ENCODE data around the gene HLA-DRA. TPM values are rescaled to one million over a fixed set of nuclear protein-coding genes. Genes with fewer than 3 reads are reported as not detected.

The HLA-DRA gene
- total RNA-seq, 1 donor from 2014 or later, result 0.38 TPM

DNA sequence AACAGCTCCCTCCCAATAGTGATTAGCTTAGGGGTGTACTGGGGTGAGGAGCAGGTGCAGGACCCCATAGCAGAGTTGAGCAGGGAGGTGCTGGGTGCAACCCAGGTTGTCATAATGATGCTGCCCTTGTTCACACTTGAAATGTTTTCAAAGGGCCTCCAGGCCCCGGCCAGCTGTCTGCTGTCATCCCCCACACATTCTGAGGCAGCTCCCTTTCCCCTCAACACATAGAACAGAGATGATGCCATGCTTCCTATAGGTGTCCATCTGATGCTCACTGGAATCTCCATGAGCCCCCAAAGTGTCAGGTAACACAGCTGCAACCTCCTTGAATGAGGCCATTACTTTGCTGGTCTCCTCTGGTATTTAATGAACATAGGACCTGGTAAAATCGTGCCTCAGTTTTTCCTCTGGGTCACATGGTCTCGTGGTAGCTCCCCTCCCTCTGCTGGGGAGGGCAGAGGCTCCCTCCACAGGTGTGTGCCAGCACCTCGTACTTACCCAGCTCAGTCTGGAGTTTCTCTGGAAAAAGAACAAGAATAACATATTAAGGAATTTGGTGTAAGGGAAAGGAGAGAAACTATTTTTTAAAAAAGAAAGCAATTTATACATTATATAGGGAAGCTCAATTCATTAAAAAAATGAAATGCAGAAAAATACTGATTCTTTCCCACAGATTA is 38.3 kb upstream of the HLA-DRA start:
- DNase-seq (ENCODE audit: low read depth), result no peak
- TF ChIP-seq, protein P1, sequence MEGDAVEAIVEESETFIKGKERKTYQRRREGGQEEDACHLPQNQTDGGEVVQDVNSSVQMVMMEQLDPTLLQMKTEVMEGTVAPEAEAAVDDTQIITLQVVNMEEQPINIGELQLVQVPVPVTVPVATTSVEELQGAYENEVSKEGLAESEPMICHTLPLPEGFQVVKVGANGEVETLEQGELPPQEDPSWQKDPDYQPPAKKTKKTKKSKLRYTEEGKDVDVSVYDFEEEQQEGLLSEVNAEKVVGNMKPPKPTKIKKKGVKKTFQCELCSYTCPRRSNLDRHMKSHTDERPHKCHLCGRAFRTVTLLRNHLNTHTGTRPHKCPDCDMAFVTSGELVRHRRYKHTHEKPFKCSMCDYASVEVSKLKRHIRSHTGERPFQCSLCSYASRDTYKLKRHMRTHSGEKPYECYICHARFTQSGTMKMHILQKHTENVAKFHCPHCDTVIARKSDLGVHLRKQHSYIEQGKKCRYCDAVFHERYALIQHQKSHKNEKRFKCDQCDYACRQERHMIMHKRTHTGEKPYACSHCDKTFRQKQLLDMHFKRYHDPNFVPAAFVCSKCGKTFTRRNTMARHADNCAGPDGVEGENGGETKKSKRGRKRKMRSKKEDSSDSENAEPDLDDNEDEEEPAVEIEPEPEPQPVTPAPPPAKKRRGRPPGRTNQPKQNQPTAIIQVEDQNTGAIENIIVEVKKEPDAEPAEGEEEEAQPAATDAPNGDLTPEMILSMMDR (IDR thresholded peaks at IDR 0.05; ENCODE audit: insufficient read depth, low read length, poor library complexity, severe bottlenecking), result no peak
- H3K4me3 ChIP-seq (ENCODE audit: low read depth, low read length), result no peak overlapping the region
- H3K36me3 ChIP-seq (ENCODE audit: control insufficient read depth, insufficient read depth, low read length), result no peaks in the 10 kb centered on the region
- H3K27me3 ChIP-seq (ENCODE audit: control insufficient read depth, insufficient read depth, low read length), result peaks cover 17% of the 10 kb centered on the region

DNA sequence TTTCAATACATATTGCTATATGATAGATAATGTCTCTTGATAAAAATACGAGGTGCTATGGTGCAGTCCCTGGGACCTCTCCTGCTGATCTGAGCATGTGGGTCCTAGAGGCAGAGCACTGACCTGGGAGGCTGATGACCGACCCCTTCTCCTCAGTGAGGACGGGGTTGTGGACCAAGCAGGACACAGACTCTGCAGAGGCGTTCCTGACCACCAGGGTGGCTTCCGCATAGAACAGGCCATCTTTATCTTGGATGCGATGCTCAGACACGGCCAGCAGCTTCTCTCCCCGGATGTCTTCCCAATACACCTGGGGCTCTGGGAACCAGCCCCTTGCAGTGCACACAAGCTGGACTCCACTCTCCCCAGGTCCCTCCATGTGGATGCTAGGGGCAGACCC is 36.9 kb upstream of the HLA-DRA start:
- no peaks in the 10 kb centered on the region for H3K36me3 ChIP-seq (ENCODE audit: control insufficient read depth, insufficient read depth, low read length)
- no peak overlapping the region for H3K4me3 ChIP-seq (ENCODE audit: low read depth, low read length)
- DNase-seq (ENCODE audit: low read depth), result no peak
- TF ChIP-seq, protein P1 (IDR thresholded peaks at IDR 0.05; ENCODE audit: insufficient read depth, low read length, poor library complexity, severe bottlenecking), result no peak
- peaks cover 23% of the 10 kb centered on the region for H3K27me3 ChIP-seq (ENCODE audit: control insufficient read depth, insufficient read depth, low read length)

DNA sequence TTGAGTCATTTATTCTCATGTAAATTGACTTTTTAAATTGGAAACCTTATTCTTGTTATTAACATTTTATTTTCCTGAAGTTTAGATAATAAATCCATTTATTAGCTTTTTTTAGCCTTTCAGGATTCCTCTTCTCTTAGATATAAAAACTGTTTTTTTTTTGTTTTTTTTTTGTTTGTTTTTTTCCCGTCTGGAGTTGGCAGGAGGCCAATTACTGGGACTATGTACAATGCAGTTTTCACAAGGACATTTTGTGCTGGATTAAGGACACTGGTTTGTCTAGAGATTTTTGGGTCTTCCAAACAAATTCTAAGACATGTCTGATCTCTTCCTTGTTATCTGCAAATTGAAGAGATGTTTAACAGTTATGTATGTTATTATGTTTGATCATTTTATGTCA is 34.0 kb upstream of the HLA-DRA start:
- peaks cover 26% of the 10 kb centered on the region for H3K27me3 ChIP-seq (ENCODE audit: control insufficient read depth, insufficient read depth, low read length)
- H3K4me3 ChIP-seq (ENCODE audit: low read depth, low read length), result no peak overlapping the region
- TF ChIP-seq, protein P1 (IDR thresholded peaks at IDR 0.05; ENCODE audit: insufficient read depth, low read length, poor library complexity, severe bottlenecking), result no peak
- H3K36me3 ChIP-seq (ENCODE audit: control insufficient read depth, insufficient read depth, low read length), result no peaks in the 10 kb centered on the region
- DNase-seq (ENCODE audit: low read depth), result no peak

DNA sequence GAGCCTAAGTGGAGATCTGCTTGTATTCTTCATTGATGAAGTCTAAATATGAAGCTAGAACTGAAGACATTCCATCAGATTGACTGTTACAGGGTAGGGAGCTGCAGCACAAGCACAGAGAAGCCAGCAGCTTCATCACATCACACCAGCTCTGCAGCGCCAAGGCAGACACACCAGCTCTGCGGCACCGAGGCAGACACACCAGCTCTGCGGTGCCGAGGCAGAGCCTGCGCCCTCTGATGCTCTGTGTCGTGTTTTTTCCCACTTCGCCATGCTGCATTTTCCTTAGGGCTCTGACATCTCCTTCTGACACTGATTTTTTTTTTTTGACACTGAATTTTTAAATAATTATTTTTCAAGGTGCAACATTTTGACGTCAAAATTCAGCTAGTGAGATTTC is 33.5 kb upstream of the HLA-DRA start:
- H3K4me3 ChIP-seq (ENCODE audit: low read depth, low read length), result no peak overlapping the region
- TF ChIP-seq, protein P1 (IDR thresholded peaks at IDR 0.05; ENCODE audit: insufficient read depth, low read length, poor library complexity, severe bottlenecking), result no peak
- no peak for DNase-seq (ENCODE audit: low read depth)

DNA sequence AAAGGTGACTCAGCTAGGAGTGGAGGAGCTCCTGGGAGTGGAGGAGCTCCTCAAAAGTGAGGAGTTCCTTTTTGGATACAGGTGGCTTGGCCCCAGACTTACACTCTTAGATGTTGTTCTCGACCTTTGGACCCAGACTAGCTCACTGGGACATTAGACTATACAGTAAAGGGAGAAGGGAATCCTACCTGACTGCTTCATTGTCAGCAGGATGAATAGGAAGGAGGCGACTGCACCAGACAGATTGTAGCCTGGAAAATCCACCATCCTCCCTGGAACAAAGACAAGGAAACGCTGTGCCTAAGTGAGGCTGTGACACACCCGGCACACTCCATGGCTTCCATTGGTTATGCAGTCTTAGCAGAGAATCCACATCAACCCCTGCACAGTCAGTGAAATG is 32.8 kb upstream of the HLA-DRA start, which contains the start of gene BTNL2:
Gene BTNL2, minus strand, starts transcription at position 325 of the 400 bp plus-strand sequence. Its CDS starts 58 bp downstream, at position 267.
- no peaks in the 10 kb centered on the region for H3K36me3 ChIP-seq (ENCODE audit: control insufficient read depth, insufficient read depth, low read length)
- peaks cover 27% of the 10 kb centered on the region for H3K27me3 ChIP-seq (ENCODE audit: control insufficient read depth, insufficient read depth, low read length)

More for the DNA sequence above, 33.5 kb upstream of the HLA-DRA start:
- Histone ChIP-seq H3K36me3 (ENCODE audit: control insufficient read depth, insufficient read depth, low read length) (no peaks in the 10 kb centered on the region), H3K27me3 (ENCODE audit: control insufficient read depth, insufficient read depth, low read length) (peaks cover 29% of the 10 kb centered on the region)

More for the DNA sequence above, 32.8 kb upstream of the HLA-DRA start, which contains the start of gene BTNL2:
- TF ChIP-seq, protein P1 (IDR thresholded peaks at IDR 0.05; ENCODE audit: insufficient read depth, low read length, poor library complexity, severe bottlenecking), result no peak
- no peak for DNase-seq (ENCODE audit: low read depth)
- no peak within 1 kb of the TSS for H3K4me3 ChIP-seq (ENCODE audit: low read depth, low read length)

Measured in kidney epithelial cell (primary cell).